ENCODE measurements around the gene L3MBTL4. TPM values are rescaled to one million over a fixed set of nuclear protein-coding genes. Genes with fewer than 3 reads are reported as not detected.
"Not testable (repeated sequence)": the region's sequence is repeated elsewhere in the genome, so short reads cannot be mapped to it uniquely, and the experiment has no call there.

L3MBTL4 gene
- total RNA-seq, 2 experiments from 2014 or later: 0.13 to 0.17 TPM

GRCh38 chr18:6315517-6316331 lies 99.0 kb downstream of the L3MBTL4 start:
- CTCF ChIA-PET: no interaction called here

GRCh38 chr18:6313415-6313814 lies 101.3 kb downstream of the L3MBTL4 start:
- ChIA-PET POLR2A (no interaction called here), CTCF (no interaction called here)

More at GRCh38 chr18:6315517-6316331, 99.0 kb downstream of the L3MBTL4 start:
- POLR2A ChIA-PET: no interaction called here

- ChIA-PET POLR2A (no interaction called here), CTCF (no interaction called here)
Measured at GRCh38 chr18:6311456-6312215, 103.1 kb downstream of the L3MBTL4 start.

- POLR2A ChIA-PET: no interaction called here
- CTCF ChIA-PET: no interaction called here
Measured at GRCh38 chr18:6310714-6311113, 104.0 kb downstream of the L3MBTL4 start.

GRCh38 chr18:6297875-6298274 lies 116.8 kb downstream of the L3MBTL4 start:
- POLR2A ChIA-PET: no interaction called here
- CTCF ChIA-PET: no interaction called here

- CTCF ChIA-PET: no interaction called here
- POLR2A ChIA-PET: no interaction called here
Measured at GRCh38 chr18:6294148-6294784, 120.4 kb downstream of the L3MBTL4 start.

GRCh38 chr18:6289843-6290242 lies 124.9 kb downstream of the L3MBTL4 start:
- CTCF ChIA-PET: no interaction called here

GRCh38 chr18:6286585-6286984 lies 128.1 kb downstream of the L3MBTL4 start:
- POLR2A ChIA-PET: no interaction called here

More at GRCh38 chr18:6289843-6290242, 124.9 kb downstream of the L3MBTL4 start:
- POLR2A ChIA-PET: no interaction called here

GRCh38 chr18:6284761-6285160 lies 129.9 kb downstream of the L3MBTL4 start:
- ChIA-PET CTCF (no interaction called here), POLR2A (no interaction called here)

More at GRCh38 chr18:6286585-6286984, 128.1 kb downstream of the L3MBTL4 start:
- CTCF ChIA-PET: no interaction called here

GRCh38 chr18:6284300-6284699 lies 130.4 kb downstream of the L3MBTL4 start:
- ChIA-PET POLR2A (no interaction called here), CTCF (no interaction called here)

- CTCF ChIA-PET: no interaction called here
Measured at GRCh38 chr18:6281874-6282273, 132.8 kb downstream of the L3MBTL4 start.

GRCh38 chr18:6280211-6280743 lies 134.4 kb downstream of the L3MBTL4 start:
- ChIA-PET POLR2A (no interaction called here), CTCF (no interaction called here)

More at GRCh38 chr18:6281874-6282273, 132.8 kb downstream of the L3MBTL4 start:
- POLR2A ChIA-PET: no interaction called here

- POLR2A ChIA-PET: no interaction called here
- CTCF ChIA-PET: no interaction called here
Measured at GRCh38 chr18:6279308-6279707, 135.4 kb downstream of the L3MBTL4 start.

- CTCF ChIA-PET: no interaction called here
Measured at GRCh38 chr18:6273423-6273822, 141.3 kb downstream of the L3MBTL4 start.

GRCh38 chr18:6272144-6272543 lies 142.6 kb downstream of the L3MBTL4 start:
- POLR2A ChIA-PET, CTCF ChIA-PET: not testable (repeated sequence)

More at GRCh38 chr18:6273423-6273822, 141.3 kb downstream of the L3MBTL4 start:
- POLR2A ChIA-PET: no interaction called here

GRCh38 chr18:6271585-6271984 lies 143.1 kb downstream of the L3MBTL4 start:
- POLR2A ChIA-PET: no interaction called here

GRCh38 chr18:6270771-6271216 lies 143.9 kb downstream of the L3MBTL4 start:
- POLR2A ChIA-PET: no interaction called here
- CTCF ChIA-PET: no interaction called here

More at GRCh38 chr18:6271585-6271984, 143.1 kb downstream of the L3MBTL4 start:
- CTCF ChIA-PET: no interaction called here

- ChIA-PET CTCF (no interaction called here), POLR2A (no interaction called here)
Measured at GRCh38 chr18:6269660-6270332, 144.9 kb downstream of the L3MBTL4 start.

- POLR2A ChIA-PET: no interaction called here
Measured at GRCh38 chr18:6266212-6266611, 148.5 kb downstream of the L3MBTL4 start.

GRCh38 chr18:6261938-6262337 lies 152.8 kb downstream of the L3MBTL4 start:
- ChIA-PET CTCF (no interaction called here), POLR2A (no interaction called here)

More at GRCh38 chr18:6266212-6266611, 148.5 kb downstream of the L3MBTL4 start:
- CTCF ChIA-PET: no interaction called here

Data from activated CD8-positive, alpha-beta memory T cell treated with anti-CD3 and anti-CD28 coated beads for 36 hours (primary cell).